ENCODE results near the gene GALNT2.

Gene GALNT2

DNA sequence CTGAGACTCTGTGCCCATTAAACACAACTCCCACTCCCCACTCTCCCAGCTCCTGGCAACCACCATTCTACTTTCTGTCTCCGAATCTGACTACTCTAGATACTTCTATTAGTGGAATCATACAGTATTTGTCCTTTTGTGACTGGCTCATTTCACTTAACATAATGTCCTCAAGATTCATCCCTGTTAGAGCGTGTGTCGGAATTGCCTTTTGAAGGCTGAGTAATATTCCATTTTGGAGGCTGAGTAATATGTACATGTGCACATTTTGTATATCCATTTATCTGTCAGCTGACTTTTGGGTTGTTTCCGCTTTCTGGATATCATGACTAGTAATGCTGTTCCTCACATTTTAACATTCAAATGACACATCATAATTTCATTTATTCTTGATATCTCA, 30.3 kb downstream of the GALNT2 start:
- no peak for DNase-seq

DNA sequence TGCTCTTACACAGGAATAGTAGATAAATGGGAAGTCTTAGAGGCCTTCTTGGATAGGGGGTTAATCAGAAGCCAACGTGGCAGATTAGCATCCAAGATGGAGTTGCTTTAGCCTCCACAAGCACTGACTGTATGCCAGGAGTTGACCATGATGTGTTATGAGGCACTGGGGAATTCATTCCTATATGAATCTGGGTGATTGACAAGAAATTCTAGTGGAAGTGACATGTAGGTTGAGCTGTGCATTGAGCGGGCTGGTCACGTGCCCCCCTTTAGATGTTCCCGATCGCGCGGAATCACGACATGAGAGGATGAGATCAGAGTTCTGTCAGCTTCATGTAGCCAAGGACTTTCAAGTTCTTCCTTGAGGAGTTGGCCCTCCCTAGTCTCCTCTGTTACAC, 31.7 kb downstream of the GALNT2 start:
- no peak for DNase-seq

DNA sequence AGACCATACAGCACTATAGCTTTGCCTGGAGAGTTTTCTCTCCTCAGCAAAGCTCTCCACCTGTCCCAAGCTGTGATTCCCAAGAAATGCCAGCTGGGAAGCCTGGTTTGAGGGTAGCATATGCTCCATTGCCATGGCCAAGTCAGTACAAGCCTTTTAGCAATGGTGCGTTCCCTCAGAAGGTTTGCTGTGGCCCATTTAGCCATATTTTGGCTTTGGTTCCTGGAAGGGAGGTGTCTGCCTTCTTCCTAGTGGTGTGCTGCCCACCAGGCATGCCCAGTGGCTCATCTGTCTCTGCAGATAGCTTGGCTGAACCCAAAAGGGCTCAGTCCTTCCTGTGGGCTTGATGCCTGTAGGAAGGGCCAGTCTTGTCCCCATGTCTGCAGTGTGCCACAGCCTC, 32.4 kb downstream of the GALNT2 start:
- DNase-seq: no peak

DNA sequence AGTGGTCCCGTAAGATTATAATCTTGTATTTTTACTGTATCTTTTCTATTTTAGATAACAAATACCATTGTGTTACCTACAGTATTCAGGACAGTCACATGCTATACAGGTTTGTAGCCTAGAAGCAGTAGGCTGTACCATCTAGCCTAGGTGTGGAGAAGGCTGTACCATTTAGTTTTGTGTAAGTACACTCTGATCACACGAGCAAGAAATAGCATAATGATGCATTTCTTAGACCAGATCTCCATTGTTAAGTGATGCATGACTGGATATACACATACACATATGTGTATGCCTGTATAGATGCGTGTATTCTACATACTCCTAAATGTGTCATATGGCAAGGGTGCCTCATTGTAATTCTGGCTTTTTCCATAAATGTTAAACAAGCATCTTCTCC, 33.9 kb downstream of the GALNT2 start:
- DNase-seq: no peak

DNA sequence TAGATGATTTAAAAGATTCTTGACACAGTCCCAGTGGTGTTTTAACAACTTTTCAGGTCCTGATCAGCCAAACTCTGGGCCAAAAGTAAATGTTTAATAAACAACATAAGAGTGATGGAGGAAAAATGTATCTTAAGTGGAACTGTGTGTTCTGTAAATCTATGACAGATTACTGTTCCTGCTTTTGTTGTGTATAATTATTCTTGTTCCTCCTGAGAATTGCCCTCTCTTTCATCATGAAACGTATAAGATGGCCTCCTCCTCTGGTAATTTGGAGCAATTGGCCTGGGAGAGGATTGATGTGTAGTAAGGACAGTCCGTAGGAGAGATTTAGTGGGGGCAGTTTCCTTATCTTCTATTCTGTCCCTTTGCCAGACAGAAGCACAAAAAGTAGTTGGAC, 34.5 kb downstream of the GALNT2 start:
- no peak for DNase-seq

DNA sequence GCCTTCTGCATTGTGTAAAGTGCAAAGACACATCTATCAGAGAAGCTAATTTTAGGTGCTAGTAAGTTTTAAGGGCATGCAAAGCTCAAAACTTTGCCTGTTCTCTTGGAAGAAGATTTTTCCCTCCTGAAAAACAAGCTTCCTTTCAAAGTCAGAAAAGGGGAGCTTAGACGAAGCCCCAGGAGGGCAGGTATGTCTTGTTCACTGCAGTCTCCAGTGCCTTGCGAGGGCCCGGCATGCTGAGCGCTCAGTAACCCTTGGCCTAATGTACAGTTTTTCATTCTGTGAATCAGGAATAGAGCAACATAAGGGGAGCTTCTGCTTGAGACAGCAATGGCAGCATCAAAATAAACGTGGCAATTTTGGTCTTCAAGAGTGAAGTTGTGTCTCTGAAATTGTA, 35.0 kb downstream of the GALNT2 start:
- no peak for DNase-seq

DNA sequence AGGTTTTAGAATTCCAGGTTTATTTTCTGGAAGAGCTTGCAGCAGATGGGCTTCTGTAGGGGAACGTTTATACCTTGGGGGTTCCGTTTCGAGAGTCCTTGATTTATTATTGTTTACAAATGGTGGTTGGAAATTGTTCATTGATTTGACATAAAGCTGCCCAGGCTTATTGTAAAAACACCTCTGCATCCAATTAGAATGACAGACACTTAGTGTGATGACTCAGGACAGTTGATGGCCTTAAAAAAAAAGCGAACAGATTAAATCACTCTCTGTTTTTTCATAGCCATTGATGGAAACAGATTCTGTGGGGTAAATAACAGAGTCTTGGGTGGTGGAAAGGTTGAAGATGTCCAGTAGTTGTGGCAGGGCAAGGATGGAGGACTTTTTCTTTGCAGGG, 35.4 kb downstream of the GALNT2 start:
- no peak for DNase-seq

DNA sequence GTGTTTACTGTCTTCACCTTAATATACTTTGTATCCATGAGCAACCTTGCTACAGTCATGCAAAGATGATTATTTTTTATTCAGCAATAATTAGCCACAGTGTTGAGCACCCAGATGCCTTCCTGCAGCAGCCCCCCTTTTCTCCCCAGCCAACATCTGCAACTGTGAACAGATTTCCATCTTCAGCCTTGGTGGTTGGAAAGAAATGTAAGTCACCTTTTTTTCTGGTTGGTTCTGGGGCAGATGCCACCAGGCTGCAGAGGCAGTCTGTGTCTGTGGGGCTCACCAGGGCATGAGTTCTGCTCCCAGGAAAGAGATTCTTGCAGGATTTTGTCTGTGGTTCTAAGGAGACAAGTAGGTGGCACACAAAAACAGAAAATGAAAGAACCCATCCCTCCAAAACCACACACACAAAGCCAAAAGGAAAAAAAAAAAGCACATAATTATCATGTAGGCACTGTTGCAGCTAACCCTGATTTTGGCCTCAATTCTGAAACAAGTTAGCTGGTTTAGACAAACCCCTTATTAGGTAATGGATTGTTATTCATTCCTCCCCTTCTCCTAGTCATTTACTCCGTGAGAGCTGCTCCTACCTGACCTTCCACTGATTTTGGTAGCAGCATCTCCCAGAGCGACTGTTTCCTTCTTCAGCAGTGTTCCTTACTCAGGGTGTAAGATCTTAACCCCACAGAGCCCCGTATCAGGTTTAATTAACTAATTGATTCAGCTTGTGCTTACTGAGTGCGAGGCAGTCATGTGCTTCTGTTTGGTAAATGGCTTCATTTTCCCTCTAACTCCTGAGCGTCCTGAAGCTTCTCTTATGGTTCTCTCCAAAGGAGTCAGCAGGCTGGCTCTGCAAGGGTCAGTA, 36.5 kb downstream of the GALNT2 start:
- DNase-seq: no peak

DNA sequence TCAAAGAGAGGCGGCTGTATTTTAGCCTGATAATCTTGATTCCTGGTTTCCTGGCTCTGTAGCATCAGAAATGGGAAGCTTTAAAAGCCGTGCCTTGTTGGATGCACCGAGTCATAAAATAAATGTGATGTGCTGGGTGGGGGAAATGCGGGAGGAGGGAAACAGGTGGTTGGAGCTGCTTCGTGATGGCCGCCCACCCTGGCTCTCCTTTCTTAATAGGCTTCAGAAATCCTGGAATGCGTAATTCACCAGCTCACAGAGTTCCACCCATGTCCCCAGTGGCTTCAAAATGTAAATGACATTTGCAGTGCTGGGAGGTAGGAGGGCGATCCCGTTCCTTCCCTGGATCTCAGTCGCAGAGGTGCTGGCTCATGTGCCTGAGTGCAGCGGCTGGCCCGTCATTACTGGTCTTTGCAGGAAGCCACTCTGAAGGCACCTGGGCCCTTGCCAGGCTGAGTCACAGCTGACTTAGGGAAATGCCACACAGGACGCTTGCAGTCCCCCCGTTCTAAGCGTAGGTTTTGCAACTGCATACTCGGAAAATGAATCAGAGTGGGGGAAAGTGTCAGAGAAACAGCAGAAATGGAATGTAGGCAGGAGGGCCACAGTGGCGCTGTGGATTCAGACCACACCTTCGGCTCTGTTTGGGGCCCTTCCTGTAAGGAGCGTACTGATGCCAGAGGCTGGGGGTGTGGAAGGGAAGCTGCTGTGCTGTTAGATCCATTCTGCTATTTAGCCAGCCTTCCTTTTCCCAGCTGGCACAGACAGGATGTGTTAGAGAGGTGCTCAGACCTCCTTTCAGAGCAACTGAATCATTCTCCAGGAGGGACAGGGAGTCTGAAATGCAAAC, 37.6 kb downstream of the GALNT2 start:
- DNase-seq: peak; percentile 95

DNA sequence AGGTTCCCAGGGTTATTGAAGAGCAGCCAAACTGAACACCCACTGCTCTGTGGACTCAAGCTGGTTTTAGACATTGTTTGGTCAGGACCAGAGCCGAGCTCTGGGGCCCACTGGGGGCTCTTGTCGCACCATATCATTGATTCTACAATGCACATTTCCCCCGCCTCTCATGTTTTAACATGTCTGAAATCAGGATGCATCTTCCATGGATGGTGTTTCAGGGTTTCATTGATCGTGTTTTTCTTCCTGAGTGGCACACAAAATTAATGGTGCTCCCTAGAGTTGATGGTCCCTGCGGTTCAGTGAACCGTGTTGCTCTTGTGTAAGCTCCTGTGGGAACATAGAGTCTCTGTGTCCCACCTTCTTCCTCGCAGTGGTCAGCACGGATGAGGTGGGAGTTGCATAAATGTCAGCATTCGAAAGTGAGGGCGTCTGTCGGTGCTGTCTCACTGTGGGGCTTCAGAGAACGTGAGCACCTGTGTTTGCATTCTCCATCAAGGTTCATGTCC, 38.3 kb downstream of the GALNT2 start:
- DNase-seq: no peak

DNA sequence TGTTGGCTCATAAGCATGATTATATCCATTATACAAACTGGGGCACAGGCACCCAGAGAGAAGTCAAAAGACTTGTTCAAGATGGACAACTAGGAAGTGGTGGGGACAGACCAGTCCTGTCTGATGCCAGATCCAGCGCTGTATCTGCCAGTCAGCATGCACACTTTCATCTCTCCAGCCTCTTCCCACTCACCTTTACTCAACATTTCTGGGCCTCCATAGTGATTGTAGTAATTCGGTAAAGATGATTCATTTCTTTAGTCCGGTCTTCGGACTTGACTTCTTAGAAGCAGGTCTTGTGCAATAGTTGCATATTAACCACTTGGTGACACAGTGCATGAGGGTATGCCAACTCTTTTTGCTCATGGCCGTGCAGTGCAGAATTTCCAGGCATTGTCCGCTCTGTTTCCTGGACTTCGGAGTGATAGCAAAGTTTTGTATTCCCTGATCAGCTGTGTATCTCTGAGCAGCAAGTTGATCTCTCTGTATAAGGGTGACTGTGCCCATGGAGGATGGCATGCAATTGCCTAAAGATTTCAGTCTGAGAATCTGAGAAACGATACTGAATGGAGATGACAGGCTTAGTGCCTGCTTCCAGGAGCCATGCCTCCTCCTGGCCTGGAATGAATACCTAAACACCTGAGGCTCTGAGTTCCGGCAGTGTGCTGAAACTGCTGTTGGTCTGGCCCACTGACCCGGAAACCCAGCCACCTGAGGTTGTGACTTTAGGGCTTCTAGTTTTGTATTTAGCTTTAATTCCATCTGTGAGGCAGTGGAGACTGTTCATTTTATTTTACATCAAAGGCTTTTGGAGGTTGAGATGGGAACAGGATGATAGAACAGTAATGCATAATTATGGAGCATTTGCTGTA, 39.0 kb downstream of the GALNT2 start:
- DNase-seq: peak; percentile 28

DNA sequence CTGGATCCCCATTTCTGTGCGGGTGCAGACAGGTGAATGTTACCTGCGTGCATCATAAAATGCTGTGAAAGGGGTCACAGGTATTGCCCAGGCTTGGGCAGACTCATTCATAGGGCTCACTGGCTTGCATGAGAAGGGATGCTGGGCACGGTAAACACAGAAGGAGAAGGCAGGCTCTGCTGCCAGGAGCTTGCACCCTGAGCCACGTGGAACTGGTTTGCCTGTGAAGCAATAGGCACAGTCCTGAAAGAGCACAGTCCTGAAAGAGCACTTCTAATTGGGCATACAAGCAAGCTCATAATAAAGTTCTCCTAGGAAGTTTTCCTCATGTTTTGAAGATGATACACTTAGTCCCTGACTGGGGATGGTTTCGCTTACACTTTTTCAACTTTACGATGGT, 40.9 kb downstream of the GALNT2 start:
- no peak for DNase-seq

DNA sequence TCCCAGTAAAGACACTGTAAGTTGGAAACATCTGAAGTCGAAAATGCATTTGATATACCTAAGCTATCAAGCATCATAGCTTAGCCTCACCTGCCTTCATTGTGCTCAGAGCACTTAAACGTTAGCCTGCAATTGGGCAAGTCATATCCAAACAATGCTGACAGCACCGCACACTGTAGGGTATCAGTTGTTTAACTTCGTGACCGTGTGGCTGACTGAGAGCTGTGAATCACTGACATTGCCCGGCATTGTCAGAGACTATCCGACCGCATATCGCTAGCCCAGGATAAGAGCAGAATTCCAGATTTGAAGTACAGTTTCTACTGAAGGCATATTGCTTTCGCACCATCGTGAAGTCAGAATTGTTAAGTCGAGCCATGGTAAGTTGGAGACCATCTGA, 41.5 kb downstream of the GALNT2 start:
- DNase-seq: no peak

DNA sequence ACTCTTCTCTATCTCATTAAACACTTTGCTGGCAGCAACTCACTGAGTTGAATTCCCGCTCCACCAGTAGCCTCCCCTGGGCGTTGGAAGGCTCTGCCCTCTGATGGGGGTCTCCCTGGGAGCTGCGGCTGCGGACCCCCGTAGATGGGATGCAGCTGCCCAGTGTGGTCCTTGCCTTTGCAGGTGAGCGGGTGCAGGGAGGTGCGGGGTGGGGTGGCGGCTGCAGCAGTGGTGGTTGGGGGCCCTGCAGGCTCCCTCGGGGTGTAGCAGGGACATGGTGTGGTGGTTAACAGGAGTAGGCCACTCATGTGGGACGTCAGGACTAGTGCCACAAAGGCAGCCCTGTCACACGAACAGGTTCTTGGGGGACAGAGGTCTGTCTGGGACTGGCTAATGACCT, 42.0 kb downstream of the GALNT2 start:
- no peak for DNase-seq

DNA sequence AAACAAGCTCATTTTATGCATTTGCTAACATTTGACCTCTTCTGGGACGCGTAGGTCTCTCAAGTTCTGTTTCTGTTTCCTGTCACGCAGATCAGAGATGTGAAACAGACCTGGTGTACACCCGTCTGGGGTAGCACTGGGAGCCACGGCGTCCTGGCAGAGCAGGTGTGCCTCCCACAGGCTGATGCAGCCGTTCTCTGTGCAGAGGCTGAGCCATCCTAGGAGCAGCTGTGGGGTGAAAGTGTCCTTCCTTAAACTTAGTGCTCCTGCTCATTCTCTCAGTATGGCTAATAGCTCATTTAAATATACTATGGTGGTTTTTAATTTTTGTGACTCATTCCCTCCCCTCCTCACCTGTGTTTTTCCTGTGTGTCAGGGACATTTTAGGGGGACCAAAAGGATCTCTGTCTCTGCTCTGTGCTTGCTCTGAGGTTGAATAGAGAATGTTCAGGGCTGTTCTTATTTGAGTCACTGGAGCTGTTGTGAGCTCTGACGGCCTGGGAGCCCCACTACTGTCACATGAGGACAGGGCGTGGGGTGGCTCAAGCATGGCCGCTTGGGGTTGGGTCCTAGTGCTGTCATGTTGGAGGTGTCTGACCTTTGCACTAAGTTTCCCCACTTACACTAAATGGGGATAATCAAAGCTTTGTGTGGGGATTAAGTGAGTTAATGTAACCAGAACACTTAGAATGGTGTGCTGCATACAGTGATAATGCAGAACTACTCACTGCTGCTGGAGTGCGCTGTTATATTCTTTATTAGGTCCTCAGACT, 43.0 kb downstream of the GALNT2 start:
- DNase-seq: no peak

DNA sequence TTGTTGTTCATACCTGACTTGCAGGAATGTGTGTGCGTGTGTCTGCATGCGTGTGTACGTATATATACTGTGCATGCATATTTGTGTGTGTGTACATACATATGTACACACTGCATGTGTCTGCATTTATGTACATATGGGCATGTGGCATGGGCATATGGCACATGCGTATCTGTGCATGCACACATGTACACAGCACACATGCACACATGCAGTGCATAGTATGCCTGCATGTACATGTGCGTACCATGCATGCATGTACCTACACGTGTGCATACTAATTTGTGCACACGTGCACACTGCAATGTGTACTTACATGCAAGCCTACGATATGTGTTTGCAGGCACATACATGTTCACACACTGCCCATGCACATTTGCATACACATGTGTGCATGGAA, 43.9 kb downstream of the GALNT2 start:
- no peak for DNase-seq

DNA sequence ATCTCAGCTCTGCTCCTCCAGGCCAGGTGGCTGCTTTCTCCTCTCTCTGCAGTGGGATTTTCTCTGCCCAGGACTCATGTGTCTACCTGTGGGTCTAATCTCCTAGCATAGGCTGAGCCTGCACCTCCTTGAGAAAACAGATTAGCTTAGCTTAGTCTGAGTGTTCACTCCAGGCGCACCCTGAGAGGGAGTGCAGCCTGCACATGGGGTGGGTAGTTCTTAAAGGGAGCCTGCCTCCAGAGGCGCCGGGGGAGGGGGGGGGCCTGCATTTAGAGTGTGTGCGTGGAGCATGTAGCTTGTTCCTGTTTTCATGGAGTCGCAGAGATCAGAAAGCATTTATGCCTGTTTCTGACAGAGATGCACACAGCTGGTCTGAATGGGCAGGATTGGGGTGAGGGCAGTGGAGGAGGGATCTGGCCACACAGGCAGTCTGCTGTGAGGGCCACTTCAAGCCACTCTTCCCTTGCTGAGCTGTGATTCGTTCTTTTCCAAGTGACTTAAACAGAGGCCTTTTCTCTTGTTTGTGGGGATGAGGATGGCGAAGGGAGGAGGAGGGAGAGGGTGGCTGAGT, 45.2 kb downstream of the GALNT2 start:
- DNase-seq: no peak

DNA sequence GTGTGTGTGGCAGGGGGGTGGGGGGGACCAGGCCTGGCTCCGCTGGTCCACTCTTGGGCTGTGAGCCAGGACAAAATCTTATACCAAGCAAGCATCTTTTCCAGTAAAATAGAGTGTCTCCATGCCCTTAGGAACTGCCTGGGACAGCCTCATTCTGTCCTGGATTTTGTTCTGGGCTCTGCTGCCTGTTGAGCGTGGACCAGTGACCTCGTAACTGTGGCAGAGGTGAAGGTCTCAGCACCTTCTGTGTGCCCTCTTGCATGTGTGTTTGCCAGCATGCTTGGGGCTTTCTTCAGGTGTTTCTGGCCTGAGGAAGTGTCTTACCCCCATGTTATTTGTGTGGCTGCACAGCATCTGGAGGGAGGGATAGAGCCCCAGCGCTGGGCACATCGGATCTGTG, 45.7 kb downstream of the GALNT2 start:
- no peak for DNase-seq

DNA sequence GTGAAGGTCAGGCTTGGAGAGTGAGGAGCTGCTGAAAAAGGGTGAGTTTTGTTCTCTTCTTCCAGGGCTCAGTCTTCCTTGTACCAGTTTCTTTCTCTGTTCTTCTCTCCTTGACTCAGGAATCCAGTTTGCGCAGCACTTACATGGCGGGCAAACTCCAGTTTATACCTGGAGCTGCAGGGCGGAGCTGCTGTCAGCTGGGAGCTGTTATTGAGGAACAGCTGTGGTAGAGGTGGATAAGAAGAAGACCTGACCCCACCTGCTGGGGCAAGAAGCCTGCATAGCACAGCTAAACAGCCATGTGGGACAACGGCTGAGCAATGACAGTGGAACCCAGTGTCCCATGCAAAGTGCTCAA, 46.2 kb downstream of the GALNT2 start:
- DNase-seq: no peak

DNA sequence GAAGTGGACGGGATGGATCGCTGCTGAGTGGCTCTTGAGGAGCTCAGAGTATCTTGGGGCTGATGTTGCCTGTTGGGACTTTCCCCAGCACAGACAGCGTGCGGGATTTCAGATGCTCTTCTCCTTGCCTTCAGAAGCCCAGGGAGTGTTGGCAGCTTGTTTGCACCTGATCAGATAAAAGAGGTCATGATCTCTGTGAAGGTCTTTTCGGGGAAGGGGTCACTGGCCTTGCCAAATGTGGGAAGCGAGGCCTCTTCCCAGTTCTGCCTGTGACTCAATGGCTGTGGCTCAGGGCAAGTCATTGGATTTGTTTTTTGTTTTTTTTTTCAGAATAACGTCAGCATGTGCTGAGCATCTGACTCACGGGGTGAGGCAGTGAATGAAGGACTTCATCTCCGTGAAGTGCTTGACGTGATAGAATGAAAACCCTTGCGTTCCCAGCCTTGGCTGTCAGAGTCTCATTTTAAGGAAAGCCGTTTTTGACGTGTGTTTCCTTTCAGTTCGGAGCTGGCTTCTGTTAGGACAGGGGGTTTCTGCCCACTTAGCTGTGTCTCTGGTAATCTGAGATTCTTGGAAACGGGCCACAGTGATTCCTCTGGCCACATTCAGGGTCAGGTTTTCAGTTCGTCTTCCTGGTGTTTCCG, 46.7 kb downstream of the GALNT2 start:
- DNase-seq: peak; percentile 47

DNA sequence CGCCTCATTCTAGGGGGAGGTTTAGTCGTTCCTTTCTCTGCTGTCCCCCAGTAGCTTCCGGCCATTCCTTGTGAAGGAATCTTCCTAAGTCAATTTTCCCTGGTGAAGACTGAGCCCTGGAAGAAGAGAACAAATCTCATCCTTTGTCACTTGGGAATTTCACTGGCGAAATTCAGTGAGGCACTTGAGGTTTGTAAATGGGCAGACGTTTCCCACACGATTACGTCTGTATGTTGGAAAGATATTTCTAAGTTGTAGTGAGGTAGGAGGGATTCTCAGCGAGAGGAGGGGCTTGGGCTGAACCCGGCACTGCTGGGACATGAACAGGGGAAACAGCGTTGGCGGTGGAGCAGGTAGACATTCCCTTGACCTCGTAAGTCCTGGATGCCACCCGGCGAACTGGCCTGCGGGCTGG, 47.2 kb downstream of the GALNT2 start:
- no peak for DNase-seq
